WTC11 (cell line): Measurements from ENCODE around the gene RHOF. TPM values are rescaled to one million over a fixed set of nuclear protein-coding genes. Genes with fewer than 3 reads are reported as not detected.
A peak's percentile ranks its signal among the peaks of the same experiment; 100 is the strongest.

Experiments used
- ATAC-seq: fragments of 200-7000 bp; cut with Tn5 transposase; 2 replicates; pipeline ENCODE4 v1.10.0; 2021; ENCODE audit warnings: mild to moderate bottlenecking, moderate library complexity
- CTCF ChIA-PET: fragments of 300-600 bp; sonication (Branson Sonifier 250); formaldehyde crosslinking; loops from one replicate; lab custom pipeline; 2021; ENCODE audit warnings: antibody characterized with exemption; lab: Charles Lee
- POLR2A ChIA-PET: fragments of 350-600 bp; sonication (Branson Sonifier 250); formaldehyde crosslinking; loops from one replicate; lab custom pipeline; 2021; ENCODE audit warnings: antibody characterized with exemption; lab: Charles Lee
- DNase-seq: peaks from one replicate; pipeline ENCODE4 v3.0.0; 2021; ENCODE audit warnings: low spot score
- H3K27ac Mint-ChIP-seq: 2 replicates; pipeline ENCODE4 v1.8.0; 2021; ENCODE audit warnings: mixed read lengths
- H3K27me3 Mint-ChIP-seq: 2 replicates; pipeline ENCODE4 v1.8.0; 2021; ENCODE audit warnings: low read depth, mild to moderate bottlenecking, moderate library complexity, mixed read lengths
- H3K36me3 Mint-ChIP-seq: 2 replicates; pipeline ENCODE4 v1.8.0; 2021; ENCODE audit warnings: mixed read lengths
- H3K4me1 Mint-ChIP-seq: 2 replicates; pipeline ENCODE4 v1.8.0; 2022; ENCODE audit warnings: mixed read lengths
- H3K4me3 Mint-ChIP-seq: 2 replicates; pipeline ENCODE4 v1.8.0; 2021; ENCODE audit warnings: mild to moderate bottlenecking, moderate library complexity, mixed read lengths
- H3K9me3 Mint-ChIP-seq: 2 replicates; pipeline ENCODE4 v1.8.0; 2021; ENCODE audit warnings: mixed read lengths
- ARID4B ChIP-seq: sonication (generic); formaldehyde crosslinking; IDR thresholded peaks from 2 replicates; pipeline ENCODE4 v1.8.0; 2023; ENCODE audit warnings: missing genetic modification reagents, mild to moderate bottlenecking, borderline replicate concordance
- ATF3 ChIP-seq: sonication (generic); formaldehyde crosslinking; conservative IDR thresholded peaks from 2 replicates; pipeline ENCODE4 v1.8.1; 2022; ENCODE audit warnings: mild to moderate bottlenecking, missing genetic modification reagents
- CREM ChIP-seq: sonication (generic); formaldehyde crosslinking; IDR thresholded peaks from 2 replicates; pipeline ENCODE4 v1.8.1; 2022; ENCODE audit warnings: mild to moderate bottlenecking, missing genetic modification reagents, moderate library complexity
- E2F5 ChIP-seq: sonication (generic); formaldehyde crosslinking; IDR thresholded peaks from 2 replicates; pipeline ENCODE4 v1.8.1; 2022; ENCODE audit warnings: mild to moderate bottlenecking, moderate library complexity, missing genetic modification reagents
- ERG ChIP-seq: fragments of 250-450 bp; sonication (Bioruptor Pico); IDR thresholded peaks from 2 replicates; pipeline ENCODE4 v1.8.0; 2021; ENCODE audit warnings: mild to moderate bottlenecking
- ETV6 ChIP-seq: sonication (generic); formaldehyde crosslinking; IDR thresholded peaks from 2 replicates; pipeline ENCODE4 v1.8.1; 2022; ENCODE audit warnings: mild to moderate bottlenecking, missing genetic modification reagents
- FOXK1 ChIP-seq: sonication (generic); formaldehyde crosslinking; IDR thresholded peaks from 2 replicates; pipeline ENCODE4 v1.8.0; 2022; ENCODE audit warnings: mild to moderate bottlenecking, moderate library complexity, missing genetic modification reagents
- FOXP4 ChIP-seq: sonication (generic); formaldehyde crosslinking; IDR thresholded peaks from 2 replicates; pipeline ENCODE4 v1.8.0; 2022; ENCODE audit warnings: mild to moderate bottlenecking, missing genetic modification reagents
- GABPB1 ChIP-seq: sonication (generic); formaldehyde crosslinking; IDR thresholded peaks from 2 replicates; pipeline ENCODE4 v1.8.1; 2023; ENCODE audit warnings: mild to moderate bottlenecking, missing genetic modification reagents
- RELA ChIP-seq: sonication (generic); formaldehyde crosslinking; IDR thresholded peaks from 2 replicates; pipeline ENCODE4 v1.8.1; 2022; ENCODE audit warnings: missing genetic modification reagents, mild to moderate bottlenecking, borderline replicate concordance
- SOX15 ChIP-seq: fragments of 250-450 bp; sonication (Bioruptor Pico); IDR thresholded peaks from 2 replicates; pipeline ENCODE4 v1.9.0; 2021; ENCODE audit warnings: mild to moderate bottlenecking
- TP53 ChIP-seq: sonication (generic); formaldehyde crosslinking; IDR thresholded peaks from 2 replicates; pipeline ENCODE4 v1.8.1; 2023; ENCODE audit warnings: mild to moderate bottlenecking, missing genetic modification reagents
- USF1 ChIP-seq: sonication (generic); formaldehyde crosslinking; IDR thresholded peaks from 2 replicates; pipeline ENCODE4 v1.8.0; 2022; ENCODE audit warnings: mild to moderate bottlenecking, missing genetic modification reagents
- ZBTB21 ChIP-seq: sonication (generic); formaldehyde crosslinking; IDR thresholded peaks from 2 replicates; pipeline ENCODE4 v1.8.1; 2023; ENCODE audit warnings: mild to moderate bottlenecking, missing genetic modification reagents, borderline replicate concordance
- ZNF263 ChIP-seq: sonication (generic); formaldehyde crosslinking; IDR thresholded peaks from 2 replicates; pipeline ENCODE4 v1.8.1; 2022; ENCODE audit warnings: low read depth, mild to moderate bottlenecking, moderate library complexity, missing genetic modification reagents
- ZNF416 ChIP-seq: fragments of 250-450 bp; sonication (Bioruptor Pico); IDR thresholded peaks from 2 replicates; pipeline ENCODE4 v1.9.0; 2021; ENCODE audit warnings: mild to moderate bottlenecking, inconsistent platforms
- ZNF425 ChIP-seq: fragments of 250-450 bp; sonication (Bioruptor Pico); conservative IDR thresholded peaks from 2 replicates; pipeline ENCODE4 v1.9.0; 2021; ENCODE audit warnings: mild to moderate bottlenecking
- ZNF671 ChIP-seq: fragments of 250-450 bp; sonication (Bioruptor Pico); IDR thresholded peaks from 2 replicates; pipeline ENCODE4 v1.8.0; 2021; ENCODE audit warnings: mild to moderate bottlenecking
- total RNA-seq: library from RNA; stranded (reverse); gene quantifications from 3 replicates; pipeline ENCODE4 v1.2.3, GENCODE V29; 2021

RHOF gene
- total RNA-seq, 1 experiment from 2014 or later = 45.3 TPM

- TF ChIP-seq ERG (CRISPR knock-in tag) (no peak), FOXK1 (CRISPR knock-in tag) (no peak)
- TF ChIP-seq, all 79 proteins: peak for 0
Observed at GRCh38 chr12:121828826-121829225, 35.3 kb upstream of the RHOF start (continued).

- TF ChIP-seq ZNF425 (CRISPR knock-in tag) = no peak
- no peak for TF ChIP-seq SOX15 (CRISPR knock-in tag)
- TF ChIP-seq GABPB1 (CRISPR knock-in tag) = no peak
- TF ChIP-seq E2F5 (CRISPR knock-in tag) = no peak
- no peak for TF ChIP-seq RELA (CRISPR knock-in tag)
- TF ChIP-seq ETV6 (CRISPR knock-in tag) = no peak
- TF ChIP-seq ZBTB21 (CRISPR knock-in tag) = no peak
- ChIA-PET CTCF (interaction anchor here (1.1 to 3.5 kb wide), 5 partner anchors 9 to 67 kb away, joined by 4 to 46 read pairs (median 9); partner anchors contain the start of gene RHOF), POLR2A (interaction anchor here (1.0 to 1.1 kb wide), 3 partner anchors 12 to 27 kb away, joined by 3 read pairs; no protein-coding TSS in a partner anchor)
- Mint-ChIP-seq H3K27me3 (no peaks in the 10 kb centered on the region), H3K27ac (no peak overlapping the region), H3K36me3 (peaks cover 23% of the 10 kb centered on the region), H3K4me3 (no peak overlapping the region), H3K4me1 (no peaks in the 10 kb centered on the region), H3K9me3 (no peaks in the 10 kb centered on the region)
- ATAC-seq = no peak
- DNase-seq = no peak
Observed at GRCh38 chr12:121828306-121828705, 34.8 kb upstream of the RHOF start.

GRCh38 chr12:121827351-121828099 lies 34.0 kb upstream of the RHOF start:
- H3K4me3 Mint-ChIP-seq = no peak overlapping the region
- no peaks in the 10 kb centered on the region for H3K4me1 Mint-ChIP-seq
- H3K9me3 Mint-ChIP-seq = no peaks in the 10 kb centered on the region
- no peak overlapping the region for H3K27ac Mint-ChIP-seq
- peak; percentile 53 for ATAC-seq
- peaks cover 21% of the 10 kb centered on the region for H3K36me3 Mint-ChIP-seq
- H3K27me3 Mint-ChIP-seq = no peaks in the 10 kb centered on the region
- ChIA-PET POLR2A (interaction anchor here (0.6 to 1.4 kb wide), 6 partner anchors 13 to 316 kb away, joined by 3 to 5 read pairs (median 3); partner anchors contain the start of gene MLXIP), CTCF (interaction anchor here (1.0 to 3.5 kb wide), 8 partner anchors 10 to 68 kb away, joined by 3 to 46 read pairs (median 4); partner anchors contain the start of genes PSMD9 and RHOF)
- DNase-seq = no peak
- TF ChIP-seq ZNF671 (CRISPR knock-in tag) (no peak), ZNF263 (no peak), TP53 (CRISPR knock-in tag) (no peak), ZNF416 (CRISPR knock-in tag) (no peak), CREM (CRISPR knock-in tag) (no peak), FOXP4 (CRISPR knock-in tag) (no peak), ARID4B (no peak), ATF3 (CRISPR knock-in tag) (no peak), E2F5 (CRISPR knock-in tag) (no peak), FOXK1 (CRISPR knock-in tag) (no peak), USF1 (CRISPR knock-in tag) (no peak)
